IPS-NIHi7 (cell line): ENCODE data around the gene RBMX.
"Not testable (repeated sequence)": the region's sequence is repeated elsewhere in the genome, so short reads cannot be mapped to it uniquely, and the experiment has no call there.

Experiments
- DNase-seq: peaks from one replicate; pipeline ENCODE4 v3.0.0; 2012; ENCODE audit warnings: mixed read lengths; ENCODE audit errors: extremely low spot score

The RBMX gene

GRCh38 chrX:136878423-136878822 lies 2.1 kb downstream of the RBMX start:
- DNase-seq = no peak

GRCh38 chrX:136874114-136874513 lies 6.4 kb downstream of the RBMX start:
- DNase-seq = not testable (repeated sequence)

- DNase-seq = not testable (repeated sequence)
Measured at GRCh38 chrX:136873210-136873609, 7.3 kb downstream of the RBMX start.

- no peak for DNase-seq
Measured at GRCh38 chrX:136872091-136872700, 8.3 kb downstream of the RBMX start.

GRCh38 chrX:136870064-136870463 lies 10.5 kb downstream of the RBMX start:
- DNase-seq = no peak

GRCh38 chrX:136868283-136869055 lies 12.1 kb downstream of the RBMX start:
- DNase-seq = no peak

- no peak for DNase-seq
Measured at GRCh38 chrX:136867518-136867917, 13.0 kb downstream of the RBMX start.

- DNase-seq = no peak
Measured at GRCh38 chrX:136867096-136867491, 13.4 kb downstream of the RBMX start.

GRCh38 chrX:136866337-136867095 lies 14.0 kb downstream of the RBMX start:
- DNase-seq = no peak

- DNase-seq = no peak
Measured at GRCh38 chrX:136865270-136866158, 15.0 kb downstream of the RBMX start.

- DNase-seq = no peak
Measured at GRCh38 chrX:136863826-136864225, 16.7 kb downstream of the RBMX start.

- DNase-seq = no peak
Measured at GRCh38 chrX:136862546-136862945, 18.0 kb downstream of the RBMX start.

GRCh38 chrX:136861877-136862276 lies 18.6 kb downstream of the RBMX start:
- DNase-seq = no peak

- no peak for DNase-seq
Measured at GRCh38 chrX:136858007-136858756, 22.3 kb downstream of the RBMX start.

- no peak for DNase-seq
Measured at GRCh38 chrX:136856551-136856950, 24.0 kb downstream of the RBMX start.

GRCh38 chrX:136856050-136856449 lies 24.5 kb downstream of the RBMX start:
- DNase-seq = no peak

- DNase-seq = no peak
Measured at GRCh38 chrX:136851526-136851925, 29.0 kb downstream of the RBMX start.

GRCh38 chrX:136850441-136851175 lies 29.9 kb downstream of the RBMX start:
- DNase-seq = no peak

GRCh38 chrX:136849395-136849794 lies 31.1 kb downstream of the RBMX start:
- DNase-seq = no peak

- no peak for DNase-seq
Measured at GRCh38 chrX:136847874-136848273, 32.7 kb downstream of the RBMX start.
